Stimulated activated CD4-positive, alpha-beta T cell treated with anti-CD3 and anti-CD28 coated beads, Interleukin-1b, Interleukin-23, amount 100 ng/mL, for 4 hours (primary cell): ENCODE data around the gene SORBS2.
"Not testable (repeated sequence)": the region's sequence is repeated elsewhere in the genome, so short reads cannot be mapped to it uniquely, and the experiment has no call there.

Experiments used
- DNase-seq, 2 donors: peaks; one replicate each; pipeline ENCODE4 v3.0.0-alpha.2; 2020; ENCODE audit warnings: low read depth in 2 of 2

SORBS2 gene

DNA sequence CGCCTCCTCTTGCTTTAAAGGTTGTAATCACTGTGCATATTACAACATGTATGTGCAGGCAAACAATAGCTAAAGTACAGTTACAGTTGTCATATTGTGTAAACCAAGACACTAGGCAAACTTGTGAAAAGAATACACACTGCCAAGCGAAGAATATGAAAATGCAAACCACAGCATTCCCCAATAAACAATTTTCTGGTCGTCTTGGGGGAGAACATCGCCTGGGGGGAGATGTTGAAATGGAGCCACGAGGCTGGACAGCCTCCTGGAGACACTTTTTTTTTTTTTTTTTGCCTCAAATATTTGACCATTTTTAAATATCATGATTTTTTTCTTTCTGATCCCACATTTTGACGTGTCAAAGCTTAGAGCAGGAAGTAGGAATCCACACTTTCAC, 225.0 kb downstream of the SORBS2 start:
- DNase-seq: no peak

DNA sequence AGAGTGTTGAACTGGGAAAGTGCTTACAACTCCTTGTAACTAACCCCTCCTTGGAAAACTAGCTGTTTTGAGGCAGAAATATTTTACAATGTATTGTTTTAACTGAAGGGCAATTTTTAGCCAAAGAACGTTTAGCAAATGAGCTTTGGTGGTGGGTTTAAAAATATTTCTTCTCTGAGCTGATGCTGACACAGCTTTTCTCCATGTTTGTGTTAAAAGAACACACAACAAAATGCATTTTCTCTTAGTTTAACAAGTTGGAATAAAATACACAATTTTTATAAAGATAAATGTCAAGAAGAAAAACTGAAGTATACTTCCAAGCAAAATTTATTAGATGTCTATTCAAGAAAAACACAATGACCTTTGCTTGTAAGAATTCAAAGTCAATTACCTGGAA, 226.8 kb downstream of the SORBS2 start:
- DNase-seq: no peak

DNA sequence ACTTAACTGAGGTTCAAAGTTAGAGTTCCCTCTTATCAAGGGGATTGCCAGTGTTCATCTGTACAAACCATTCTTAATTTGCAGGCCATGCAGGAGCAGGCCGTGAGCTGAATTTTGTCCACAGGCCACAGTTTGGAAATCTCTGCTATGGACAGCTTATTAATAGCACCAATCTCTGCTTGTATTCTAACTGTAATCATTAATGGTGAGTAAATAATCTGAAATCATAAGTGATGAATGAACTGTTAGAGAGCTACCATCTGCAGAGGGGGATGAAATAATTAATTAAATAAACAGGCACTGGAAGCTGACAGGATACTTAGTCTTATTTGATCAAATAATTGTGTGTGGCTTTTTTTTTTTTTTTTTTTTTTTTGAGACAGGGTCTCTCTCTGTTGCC, 228.2 kb downstream of the SORBS2 start:
- no peak for DNase-seq

DNA sequence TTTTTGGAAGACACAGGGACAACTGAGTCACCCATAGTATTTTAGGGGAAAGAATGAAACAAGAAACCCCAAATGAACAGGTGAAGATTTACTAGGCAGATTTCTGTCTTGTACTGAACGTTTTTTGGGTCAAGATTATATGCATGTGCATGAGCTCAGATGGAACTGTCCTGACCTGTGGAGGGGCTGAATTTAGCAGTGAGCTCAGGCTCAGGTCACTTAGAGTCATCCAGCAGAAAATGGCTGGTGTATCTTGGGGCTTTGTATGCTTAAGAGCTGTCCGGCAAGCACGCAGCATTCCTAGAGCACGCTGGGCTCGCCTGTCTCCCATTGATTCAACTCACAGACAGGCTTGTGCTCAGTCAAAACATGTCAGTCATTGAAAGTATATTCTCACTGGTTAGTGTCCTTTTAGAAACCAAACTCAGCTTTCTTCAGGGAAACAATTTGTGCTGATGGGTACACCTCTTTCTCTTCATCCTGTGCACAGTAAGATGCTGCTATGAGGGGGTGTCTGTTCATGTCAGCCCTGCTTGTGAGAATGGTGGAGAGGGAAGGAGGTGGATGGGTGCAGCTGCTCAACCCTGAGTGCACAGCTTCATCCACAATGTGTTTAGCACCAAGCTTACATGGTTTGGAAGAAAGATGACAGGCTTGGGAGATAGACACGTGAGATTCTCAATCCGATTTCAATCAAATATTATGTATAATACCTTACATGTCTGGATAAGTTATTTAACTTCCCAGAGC, 229.2 kb downstream of the SORBS2 start:
- no peak for DNase-seq

- no peak for DNase-seq
Observed at GRCh38 chr4:185580699-185581098, 231.3 kb downstream of the SORBS2 start.

DNA sequence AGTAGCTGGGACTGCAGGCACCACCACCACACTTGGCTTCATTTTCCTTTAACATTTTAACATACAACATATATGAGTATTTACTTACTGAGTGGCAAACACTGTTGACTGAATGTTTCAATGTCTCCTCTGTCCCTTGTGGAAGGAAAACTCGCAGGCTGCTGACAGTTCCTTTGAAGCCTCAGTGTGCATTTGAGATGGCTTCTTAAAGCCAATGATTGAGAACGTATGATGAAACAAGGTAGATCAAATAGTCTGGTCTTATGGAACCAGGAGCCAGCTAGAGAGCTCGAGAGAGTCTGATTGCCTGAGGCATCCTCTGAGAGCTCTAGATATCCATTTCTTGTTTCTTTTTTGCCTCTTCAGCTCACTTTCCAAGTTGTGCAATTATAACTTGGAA, 233.7 kb downstream of the SORBS2 start:
- no peak for DNase-seq

- DNase-seq: no peak
Observed at GRCh38 chr4:185576962-185577950, 234.7 kb downstream of the SORBS2 start.

GRCh38 chr4:185576314-185576961, 235.6 kb downstream of the SORBS2 start:
- no peak for DNase-seq

GRCh38 chr4:185573651-185574199, 238.3 kb downstream of the SORBS2 start:
- DNase-seq: no peak

GRCh38 chr4:185570727-185571126, 241.3 kb downstream of the SORBS2 start:
- no peak for DNase-seq

DNA sequence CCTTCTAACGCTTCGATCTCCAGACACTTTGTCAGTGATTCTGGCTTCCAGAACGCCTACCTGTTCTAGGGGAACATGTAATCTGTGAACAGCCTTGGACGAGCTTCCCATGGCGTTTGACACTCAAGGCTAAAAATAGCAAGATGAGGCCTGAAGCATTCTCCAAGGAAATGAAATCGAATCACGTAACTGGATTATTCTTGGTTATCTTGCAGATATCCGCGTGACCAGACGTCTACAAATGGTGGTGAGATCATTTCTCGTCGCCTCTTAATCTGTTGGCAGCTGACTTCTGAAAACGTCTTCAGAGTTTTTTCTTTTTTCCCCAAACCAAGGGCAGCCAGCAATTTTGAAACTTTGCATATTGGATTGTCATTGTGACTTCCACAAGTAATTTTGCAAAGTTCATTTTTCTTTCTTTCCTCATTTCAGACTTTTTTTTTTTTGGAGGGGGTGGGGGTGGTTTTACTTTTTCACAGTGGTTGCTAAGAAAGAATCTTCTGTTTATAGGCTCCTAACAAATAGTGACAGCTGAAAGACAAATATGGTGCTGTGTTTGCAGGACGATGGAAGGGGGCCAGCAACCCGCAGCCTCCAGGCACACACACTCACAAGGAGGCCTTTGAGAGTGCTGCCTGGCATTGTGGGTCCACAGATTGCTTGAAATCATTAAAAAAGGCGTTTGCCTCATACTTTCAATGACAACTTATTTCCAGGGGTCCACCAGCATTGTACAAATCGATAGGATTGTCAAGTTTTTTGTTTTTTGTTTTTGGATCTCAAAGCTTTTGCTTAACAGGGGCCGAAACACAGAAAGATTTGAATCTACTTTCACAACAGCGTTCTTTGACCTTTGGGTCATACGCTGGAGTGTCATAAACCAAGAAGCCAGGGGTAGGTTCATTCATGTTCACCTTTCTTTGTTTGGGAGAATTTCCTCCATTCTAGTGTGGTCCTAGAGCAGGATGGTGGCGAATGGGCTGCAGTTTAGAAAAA, 244.3 kb downstream of the SORBS2 start:
- no peak for DNase-seq

- no peak for DNase-seq
Observed at GRCh38 chr4:185566972-185567371, 245.0 kb downstream of the SORBS2 start.

DNA sequence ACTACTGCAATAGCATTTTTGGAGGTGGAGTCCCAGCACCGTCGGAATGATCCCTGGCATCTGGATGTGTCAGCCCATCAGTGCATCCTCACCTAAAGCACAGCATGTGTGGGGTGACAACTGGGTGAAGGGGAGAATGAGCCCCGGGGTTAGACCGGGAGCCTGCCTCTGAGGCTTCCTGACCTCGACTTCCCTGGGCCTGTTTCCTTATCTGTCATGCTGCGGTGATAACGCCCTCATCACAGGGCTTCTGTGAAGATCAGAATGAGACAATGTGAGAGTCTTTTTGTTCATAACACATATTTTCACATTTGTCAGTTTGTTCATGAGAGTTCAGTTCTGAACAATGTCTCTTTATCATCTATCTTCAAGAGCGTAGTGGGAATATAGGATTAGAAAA, 245.6 kb downstream of the SORBS2 start:
- DNase-seq: no peak

DNA sequence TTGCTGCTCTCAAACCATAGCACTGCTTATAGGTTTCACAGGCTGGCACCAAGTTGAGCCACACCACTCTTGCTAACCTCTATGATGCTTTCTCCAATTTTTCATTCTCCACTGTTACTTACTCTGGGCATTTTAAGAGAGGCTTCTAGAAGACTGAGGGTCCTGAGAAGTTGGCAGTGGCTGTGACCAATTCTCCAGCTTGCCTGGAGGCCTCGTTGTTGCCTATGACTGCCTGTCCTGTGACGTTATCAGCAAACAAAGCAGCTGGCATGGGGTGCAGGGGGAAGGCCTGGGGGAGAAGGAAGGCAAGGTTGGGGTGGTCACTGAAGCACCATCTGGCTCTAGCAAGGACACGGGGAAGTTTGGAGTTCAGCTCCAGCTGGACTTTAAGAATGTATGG, 246.3 kb downstream of the SORBS2 start:
- DNase-seq: no peak

DNA sequence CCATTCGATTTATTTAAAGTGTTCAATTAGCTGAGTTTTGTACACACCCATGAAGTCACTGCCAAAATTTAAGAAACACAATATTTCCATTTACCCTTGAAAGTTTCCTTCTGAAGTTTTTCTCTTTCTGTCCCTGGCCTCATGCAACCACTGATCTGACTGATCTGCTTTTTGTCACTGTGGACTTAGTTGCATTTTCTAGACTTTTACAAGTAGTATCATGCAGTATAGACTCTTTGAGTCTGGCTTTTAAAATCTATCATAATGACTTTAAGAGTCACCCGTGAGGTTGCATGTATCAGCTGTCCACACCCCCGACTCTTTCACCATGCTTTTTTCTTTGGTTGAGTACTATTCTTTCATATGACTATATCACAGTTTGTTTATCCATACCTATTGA, 247.6 kb downstream of the SORBS2 start:
- DNase-seq: no peak

GRCh38 chr4:185562531-185562930, 249.5 kb downstream of the SORBS2 start:
- no peak for DNase-seq

DNA sequence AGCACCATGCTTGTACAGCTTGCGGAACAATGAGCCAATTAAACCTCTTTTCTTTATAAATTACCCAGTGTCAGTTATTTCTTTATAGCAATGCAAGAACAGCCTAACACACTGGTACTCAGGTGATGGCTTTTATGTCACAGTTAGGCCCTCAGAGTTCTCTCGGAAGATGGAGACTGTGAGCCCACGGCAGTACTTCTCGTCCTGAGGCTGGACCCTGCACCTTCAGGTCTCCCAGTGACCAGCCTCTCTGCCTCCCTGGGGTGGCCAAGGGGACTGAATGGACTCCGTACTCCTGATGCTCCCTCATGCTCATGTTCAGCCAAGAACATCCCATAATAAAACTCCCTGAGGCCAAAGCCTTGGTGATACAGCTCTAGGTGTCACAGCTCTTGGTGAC, 251.7 kb downstream of the SORBS2 start:
- DNase-seq: no peak

- no peak for DNase-seq
Observed at GRCh38 chr4:185559915-185560281, 252.1 kb downstream of the SORBS2 start.

DNA sequence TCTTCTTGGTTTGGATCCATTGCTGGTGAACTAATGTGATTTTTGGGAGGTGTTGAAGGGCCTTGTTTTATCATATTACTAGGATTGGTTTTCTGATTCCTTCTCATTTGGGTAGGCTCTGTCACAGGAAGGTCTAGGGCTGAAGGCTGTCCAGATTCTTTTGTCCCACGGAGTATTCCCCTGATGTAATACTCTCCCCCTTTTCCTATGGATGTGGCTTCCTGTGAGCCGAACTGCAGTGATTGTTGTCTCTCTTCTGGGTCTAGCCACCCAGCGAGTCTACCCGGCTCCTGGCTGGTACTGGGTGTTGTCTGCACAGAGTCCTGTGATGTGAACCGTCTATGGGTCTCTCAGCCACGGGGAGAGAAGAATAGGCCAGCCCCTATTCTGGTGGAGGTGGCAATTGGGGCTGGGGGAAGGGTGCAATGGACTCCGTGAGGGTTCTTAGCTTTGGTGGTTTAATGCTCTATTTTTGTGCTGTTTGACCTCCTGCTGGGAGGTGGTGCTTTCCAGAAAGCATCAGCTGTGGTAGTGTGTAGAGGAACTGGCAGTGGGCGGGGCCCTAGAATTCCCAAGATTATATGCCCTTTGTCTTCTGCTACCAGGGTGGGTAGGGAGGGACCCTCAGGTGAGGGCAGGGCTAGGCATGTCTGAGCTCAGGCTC, 252.6 kb downstream of the SORBS2 start:
- not testable (repeated sequence) for DNase-seq

DNA sequence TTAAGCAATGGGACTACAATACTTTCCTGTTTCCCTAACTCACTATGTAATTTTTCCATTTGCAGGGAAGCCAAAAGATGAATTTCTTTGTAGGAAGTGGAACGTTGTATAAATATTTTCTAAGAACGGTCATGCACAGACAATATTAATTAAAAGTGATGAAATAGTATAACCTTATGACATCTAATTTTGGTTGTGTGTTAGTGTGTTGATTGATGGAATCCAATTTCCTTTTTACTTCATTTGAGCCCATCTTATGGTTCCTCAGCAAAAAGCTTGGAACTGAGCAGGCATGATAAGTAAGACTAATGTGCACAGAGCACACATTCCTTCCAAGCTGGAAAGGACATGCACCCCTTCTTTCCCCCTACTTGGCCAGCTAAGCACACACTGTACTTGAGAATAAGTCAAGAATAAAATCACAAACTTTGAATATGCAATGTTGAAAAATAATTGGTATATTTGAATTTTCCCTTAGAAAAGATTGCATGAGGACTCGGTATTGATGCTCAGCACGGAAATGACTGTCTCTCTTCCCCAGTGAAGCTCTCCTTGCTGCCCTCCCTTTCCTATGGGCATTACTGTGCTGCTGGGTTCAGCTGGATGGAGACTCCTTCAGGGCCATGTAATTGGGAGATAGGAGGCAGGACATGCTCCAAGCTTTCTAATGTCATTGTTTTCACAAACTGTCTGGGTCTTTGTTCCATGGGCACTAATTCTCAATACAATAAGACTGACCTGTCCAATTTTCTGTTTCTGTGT, 257.4 kb downstream of the SORBS2 start:
- no peak for DNase-seq
